ENCODE results near the gene DLL3. TPM values are rescaled to one million over a fixed set of nuclear protein-coding genes. Genes with fewer than 3 reads are reported as not detected.

DLL3 gene
- total and polyA plus RNA-seq, 4 donors = not detected

DNA sequence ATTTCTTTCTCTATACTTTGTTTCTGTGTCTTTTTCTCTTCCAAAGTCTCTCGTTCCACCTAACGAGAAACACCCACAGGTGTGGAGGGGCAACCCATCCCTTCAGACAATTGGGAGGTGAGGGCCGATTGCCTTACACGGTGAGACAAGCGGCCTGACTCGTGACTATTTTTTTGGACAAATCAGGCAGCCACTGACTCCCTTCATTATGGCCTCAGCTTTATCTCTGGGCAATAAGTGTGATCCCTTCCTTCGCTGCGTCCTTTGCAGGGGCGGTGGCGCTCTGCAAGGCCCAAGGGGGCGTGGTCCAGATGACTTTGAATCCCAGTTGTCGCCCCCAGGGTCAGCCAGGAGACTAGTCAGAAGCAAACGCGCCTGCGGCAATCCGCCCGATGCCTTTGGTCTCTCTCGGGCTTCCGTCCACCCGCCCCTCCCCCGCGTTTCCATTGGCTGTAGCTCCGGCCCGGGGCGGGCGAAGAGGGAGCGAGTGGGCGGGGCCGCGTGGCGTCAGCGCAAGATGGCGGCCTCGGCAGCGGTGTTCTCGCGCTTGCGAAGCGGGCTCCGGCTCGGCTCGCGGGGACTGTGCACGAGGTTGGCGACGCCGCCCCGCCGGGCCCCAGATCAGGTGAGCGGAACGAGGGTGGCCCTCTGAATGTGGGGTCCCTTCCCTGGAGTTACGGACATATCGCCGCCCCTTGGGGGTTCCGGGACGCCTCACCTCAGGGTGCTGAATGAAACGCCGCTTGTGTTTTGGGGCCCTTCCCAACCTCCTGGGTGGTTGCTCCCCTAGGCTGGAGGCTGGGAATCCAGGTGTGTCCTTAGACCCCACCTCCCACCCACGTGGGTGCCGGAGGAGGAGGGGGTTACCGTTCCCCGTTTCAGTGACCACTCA is 18.2 kb upstream of the DLL3 start, which contains the start of gene TIMM50 (continued):
- TF ChIP-seq, protein P1, sequence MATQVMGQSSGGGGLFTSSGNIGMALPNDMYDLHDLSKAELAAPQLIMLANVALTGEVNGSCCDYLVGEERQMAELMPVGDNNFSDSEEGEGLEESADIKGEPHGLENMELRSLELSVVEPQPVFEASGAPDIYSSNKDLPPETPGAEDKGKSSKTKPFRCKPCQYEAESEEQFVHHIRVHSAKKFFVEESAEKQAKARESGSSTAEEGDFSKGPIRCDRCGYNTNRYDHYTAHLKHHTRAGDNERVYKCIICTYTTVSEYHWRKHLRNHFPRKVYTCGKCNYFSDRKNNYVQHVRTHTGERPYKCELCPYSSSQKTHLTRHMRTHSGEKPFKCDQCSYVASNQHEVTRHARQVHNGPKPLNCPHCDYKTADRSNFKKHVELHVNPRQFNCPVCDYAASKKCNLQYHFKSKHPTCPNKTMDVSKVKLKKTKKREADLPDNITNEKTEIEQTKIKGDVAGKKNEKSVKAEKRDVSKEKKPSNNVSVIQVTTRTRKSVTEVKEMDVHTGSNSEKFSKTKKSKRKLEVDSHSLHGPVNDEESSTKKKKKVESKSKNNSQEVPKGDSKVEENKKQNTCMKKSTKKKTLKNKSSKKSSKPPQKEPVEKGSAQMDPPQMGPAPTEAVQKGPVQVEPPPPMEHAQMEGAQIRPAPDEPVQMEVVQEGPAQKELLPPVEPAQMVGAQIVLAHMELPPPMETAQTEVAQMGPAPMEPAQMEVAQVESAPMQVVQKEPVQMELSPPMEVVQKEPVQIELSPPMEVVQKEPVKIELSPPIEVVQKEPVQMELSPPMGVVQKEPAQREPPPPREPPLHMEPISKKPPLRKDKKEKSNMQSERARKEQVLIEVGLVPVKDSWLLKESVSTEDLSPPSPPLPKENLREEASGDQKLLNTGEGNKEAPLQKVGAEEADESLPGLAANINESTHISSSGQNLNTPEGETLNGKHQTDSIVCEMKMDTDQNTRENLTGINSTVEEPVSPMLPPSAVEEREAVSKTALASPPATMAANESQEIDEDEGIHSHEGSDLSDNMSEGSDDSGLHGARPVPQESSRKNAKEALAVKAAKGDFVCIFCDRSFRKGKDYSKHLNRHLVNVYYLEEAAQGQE (IDR thresholded peaks at IDR 0.05) = peak; percentile 17
- no peak for TF ChIP-seq HNF4G (IDR thresholded peaks at IDR 0.05)
- TF ChIP-seq SP1 (IDR thresholded peaks at IDR 0.05) = peak; percentile 89

GRCh38 chr19:39481229-39481545 is 17.6 kb upstream of the DLL3 start:
- H3K27me3 ChIP-seq (ENCODE audit: control insufficient read depth in 4 of 4, insufficient read depth in 4 of 4, low read length in 3 of 4) = no peaks in the 10 kb centered on the region
- no peaks in the 10 kb centered on the region for H3K9me3 ChIP-seq (ENCODE audit: control insufficient read depth in 4 of 4, low read length in 3 of 4)
- no peak for DNase-seq (ENCODE audit: low spot score)
- H3K9ac ChIP-seq (ENCODE audit: low read depth in 1 of 2, low read length in 2 of 2) = peak overlapping the region; percentile 76 to 93
- 0% methylated on average over 12 of the region's 12 CpGs for WGBS
- peak overlapping the region; percentile 61 to 82 for H3K27ac ChIP-seq (ENCODE audit: low read depth in 1 of 2, low read length in 2 of 2)
- H3K4me3 ChIP-seq (ENCODE audit: low read depth in 1 of 3, low read length in 3 of 3) = peak overlapping the region; percentile 78 to 95 (median 79)
- peaks cover 3 to 19% (median 15%) of the 10 kb centered on the region in 4 donors for H3K4me1 ChIP-seq (ENCODE audit: control insufficient read depth in 4 of 4, insufficient read depth in 4 of 4, low read length in 3 of 4)
- TF ChIP-seq SP1 (IDR thresholded peaks at IDR 0.05) = no peak
- no peak for TF ChIP-seq HNF4A (conservative IDR thresholded peaks at IDR 0.05)
- TF ChIP-seq TAF1 (conservative IDR thresholded peaks at IDR 0.05) = no peak
- TF ChIP-seq FOXA1 (IDR thresholded peaks at IDR 0.05) = no peak
- TF ChIP-seq FOXA2 (IDR thresholded peaks at IDR 0.05) = no peak
- no peak for TF ChIP-seq GABPA (IDR thresholded peaks at IDR 0.05 in 1 of 2, conservative IDR thresholded peaks at IDR 0.05 in 1 of 2)
- no peak for TF ChIP-seq RAD21 (IDR thresholded peaks at IDR 0.05)
- TF ChIP-seq YY1 (IDR thresholded peaks at IDR 0.05) = no peak
- TF ChIP-seq, protein P2, sequence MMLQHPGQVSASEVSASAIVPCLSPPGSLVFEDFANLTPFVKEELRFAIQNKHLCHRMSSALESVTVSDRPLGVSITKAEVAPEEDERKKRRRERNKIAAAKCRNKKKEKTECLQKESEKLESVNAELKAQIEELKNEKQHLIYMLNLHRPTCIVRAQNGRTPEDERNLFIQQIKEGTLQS (IDR thresholded peaks at IDR 0.05) = no peak
- TF ChIP-seq, protein P3, sequence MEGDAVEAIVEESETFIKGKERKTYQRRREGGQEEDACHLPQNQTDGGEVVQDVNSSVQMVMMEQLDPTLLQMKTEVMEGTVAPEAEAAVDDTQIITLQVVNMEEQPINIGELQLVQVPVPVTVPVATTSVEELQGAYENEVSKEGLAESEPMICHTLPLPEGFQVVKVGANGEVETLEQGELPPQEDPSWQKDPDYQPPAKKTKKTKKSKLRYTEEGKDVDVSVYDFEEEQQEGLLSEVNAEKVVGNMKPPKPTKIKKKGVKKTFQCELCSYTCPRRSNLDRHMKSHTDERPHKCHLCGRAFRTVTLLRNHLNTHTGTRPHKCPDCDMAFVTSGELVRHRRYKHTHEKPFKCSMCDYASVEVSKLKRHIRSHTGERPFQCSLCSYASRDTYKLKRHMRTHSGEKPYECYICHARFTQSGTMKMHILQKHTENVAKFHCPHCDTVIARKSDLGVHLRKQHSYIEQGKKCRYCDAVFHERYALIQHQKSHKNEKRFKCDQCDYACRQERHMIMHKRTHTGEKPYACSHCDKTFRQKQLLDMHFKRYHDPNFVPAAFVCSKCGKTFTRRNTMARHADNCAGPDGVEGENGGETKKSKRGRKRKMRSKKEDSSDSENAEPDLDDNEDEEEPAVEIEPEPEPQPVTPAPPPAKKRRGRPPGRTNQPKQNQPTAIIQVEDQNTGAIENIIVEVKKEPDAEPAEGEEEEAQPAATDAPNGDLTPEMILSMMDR (IDR thresholded peaks at IDR 0.05; ENCODE audit: low read depth, low read length, missing input control) = no peak
- no peak for TF ChIP-seq HNF4G (IDR thresholded peaks at IDR 0.05)
- TF ChIP-seq JUND (IDR thresholded peaks at IDR 0.05) = no peak
- TF ChIP-seq RXRA (IDR thresholded peaks at IDR 0.05) = no peak
- TF ChIP-seq EGR1 (IDR thresholded peaks at IDR 0.05; ENCODE audit: low read depth in 2 of 2) = no peak
- peaks cover 5 to 16% (median 7%) of the 10 kb centered on the region in 4 donors for H3K36me3 ChIP-seq (ENCODE audit: control insufficient read depth in 4 of 4, insufficient read depth in 3 of 4, low read depth in 1 of 4, low read length in 3 of 4)

- WGBS = 77% methylated on average over 11 of the region's 11 CpGs
- Histone ChIP-seq H3K27me3 (ENCODE audit: control insufficient read depth in 4 of 4, insufficient read depth in 4 of 4, low read length in 3 of 4) (no peaks in the 10 kb centered on the region), H3K36me3 (ENCODE audit: control insufficient read depth in 4 of 4, insufficient read depth in 3 of 4, low read depth in 1 of 4, low read length in 3 of 4) (peaks cover 4 to 17% (median 5%) of the 10 kb centered on the region in 4 donors), H3K4me3 (ENCODE audit: low read depth in 1 of 3, low read length in 3 of 3) (peak overlapping the region; percentile 78 to 95 (median 79)), H3K27ac (ENCODE audit: low read depth in 1 of 2, low read length in 2 of 2) (no peak overlapping the region), H3K9me3 (ENCODE audit: control insufficient read depth in 4 of 4, low read length in 3 of 4) (no peaks in the 10 kb centered on the region), H3K4me1 (ENCODE audit: control insufficient read depth in 4 of 4, insufficient read depth in 4 of 4, low read length in 3 of 4) (peaks cover 3 to 19% (median 15%) of the 10 kb centered on the region in 4 donors), H3K9ac (ENCODE audit: low read depth in 1 of 2, low read length in 2 of 2) (no peak overlapping the region)
- DNase-seq (ENCODE audit: low spot score) = no peak
- TF ChIP-seq, protein P2 (IDR thresholded peaks at IDR 0.05) = no peak
- TF ChIP-seq JUND (IDR thresholded peaks at IDR 0.05) = no peak
- no peak for TF ChIP-seq HNF4A (conservative IDR thresholded peaks at IDR 0.05)
- no peak for TF ChIP-seq FOXA1 (IDR thresholded peaks at IDR 0.05)
- no peak for TF ChIP-seq YY1 (IDR thresholded peaks at IDR 0.05)
- TF ChIP-seq, protein P3 (IDR thresholded peaks at IDR 0.05; ENCODE audit: low read depth, low read length, missing input control) = no peak
- TF ChIP-seq RAD21 (IDR thresholded peaks at IDR 0.05) = no peak
- TF ChIP-seq ZBTB33 (IDR thresholded peaks at IDR 0.05) = no peak
- no peak for TF ChIP-seq GABPA (IDR thresholded peaks at IDR 0.05 in 1 of 2, conservative IDR thresholded peaks at IDR 0.05 in 1 of 2)
- no peak for TF ChIP-seq NR2F2 (IDR thresholded peaks at IDR 0.05)
- TF ChIP-seq HNF4G (IDR thresholded peaks at IDR 0.05) = no peak
Measured at GRCh38 chr19:39481676-39482075, 17.1 kb upstream of the DLL3 start.

All from liver (tissue), 9 donors.